Neural cell (in vitro differentiated cells): ENCODE measurements around the gene GRIA2.

Source experiments
- CTCF ChIP-seq: fragments of 450-650 bp; IDR thresholded peaks from 2 replicates; pipeline ENCODE4 v1.5.1; 2014; ENCODE audit warnings: antibody characterized with exemption, mild to moderate bottlenecking, moderate library complexity; ENCODE audit not compliant: poor library complexity, severe bottlenecking
- EP300 ChIP-seq: fragments of 450-650 bp; conservative IDR thresholded peaks from 2 replicates; pipeline ENCODE4 v1.6.1; 2014; ENCODE audit warnings: antibody characterized with exemption, mild to moderate bottlenecking, moderate library complexity; ENCODE audit not compliant: poor library complexity, severe bottlenecking
- EZH2 ChIP-seq: fragments of 200-600, 300-800 bp; shearing (Covaris generic), sonication (generic); IDR thresholded peaks from 2 replicates; pipeline ENCODE4 v1.6.1; 2014; ENCODE audit warnings: antibody characterized with exemption, low read length, borderline replicate concordance, mild to moderate bottlenecking; ENCODE audit not compliant: insufficient read depth, poor library complexity, severe bottlenecking
- POLR2AphosphoS5 ChIP-seq: IDR thresholded peaks from 2 replicates; pipeline ENCODE4 v1.6.1; 2012
- RAD21 ChIP-seq: fragments of 450-650 bp; conservative IDR thresholded peaks from 2 replicates; pipeline ENCODE4 v1.6.1; 2014; ENCODE audit warnings: antibody characterized with exemption, mild to moderate bottlenecking, moderate library complexity
- REST ChIP-seq: IDR thresholded peaks from 2 replicates; pipeline ENCODE4 v1.6.1; 2012; ENCODE audit warnings: borderline replicate concordance
- TAF1 ChIP-seq: IDR thresholded peaks from 2 replicates; pipeline ENCODE4 v1.6.1; 2012; ENCODE audit warnings: low read depth

GRCh38 chr4:157372567-157372966, 152.0 kb downstream of the GRIA2 start:
- TF ChIP-seq CTCF (no peak), REST (no peak), POLR2AphosphoS5 (peak; percentile 23), EZH2 (no peak), TAF1 (no peak), EP300 (peak; percentile 69), RAD21 (no peak)
